HG03520 (cell line): Measurements from ENCODE around the gene SGCA.

Experiments used
- ATAC-seq: cut with Tn5 transposase; IDR thresholded peaks from one replicate; pipeline ENCODE4 v1.9.1; 2021; ENCODE audit warnings: mild to moderate bottlenecking, moderate library complexity; ENCODE audit not compliant: unreplicated experiment

Gene SGCA

GRCh38 chr17:50207315-50207714 is 41.5 kb downstream of the SGCA start:
- ATAC-seq: no peak

GRCh38 chr17:50207792-50208567 is 42.2 kb downstream of the SGCA start:
- no peak for ATAC-seq

- no peak for ATAC-seq
These were observed 42.8 kb downstream of the SGCA start for GRCh38 chr17:50208611-50209061.

- no peak for ATAC-seq
These were observed 43.3 kb downstream of the SGCA start for GRCh38 chr17:50209133-50209471.

- no peak for ATAC-seq
These were observed 43.9 kb downstream of the SGCA start for GRCh38 chr17:50209472-50210239.

- ATAC-seq: no peak
These were observed 44.7 kb downstream of the SGCA start for GRCh38 chr17:50210240-50211225.

- no peak for ATAC-seq
These were observed 45.7 kb downstream of the SGCA start for GRCh38 chr17:50211249-50212120.

GRCh38 chr17:50212121-50212843 is 46.5 kb downstream of the SGCA start:
- no peak for ATAC-seq

GRCh38 chr17:50213026-50214022 is 47.5 kb downstream of the SGCA start:
- ATAC-seq: no peak

- no peak for ATAC-seq
These were observed 49.4 kb downstream of the SGCA start for GRCh38 chr17:50214976-50215760.

GRCh38 chr17:50217591-50217990 is 51.8 kb downstream of the SGCA start:
- no peak for ATAC-seq

- no peak for ATAC-seq
These were observed 52.4 kb downstream of the SGCA start for GRCh38 chr17:50218071-50218759.

- ATAC-seq: no peak
These were observed 53.0 kb downstream of the SGCA start for GRCh38 chr17:50218771-50219315.

GRCh38 chr17:50219342-50219741 is 53.5 kb downstream of the SGCA start:
- ATAC-seq: no peak

GRCh38 chr17:50219939-50220465 is 54.2 kb downstream of the SGCA start:
- no peak for ATAC-seq

GRCh38 chr17:50220811-50221210 is 55.0 kb downstream of the SGCA start:
- no peak for ATAC-seq
